HG02938 (cell line): ENCODE data around the gene INSIG1.

Source experiments
- ATAC-seq: cut with Tn5 transposase; IDR thresholded peaks from one replicate; pipeline ENCODE4 v1.9.1; 2021; ENCODE audit warnings: mild to moderate bottlenecking, moderate library complexity; ENCODE audit not compliant: unreplicated experiment

Gene INSIG1

DNA sequence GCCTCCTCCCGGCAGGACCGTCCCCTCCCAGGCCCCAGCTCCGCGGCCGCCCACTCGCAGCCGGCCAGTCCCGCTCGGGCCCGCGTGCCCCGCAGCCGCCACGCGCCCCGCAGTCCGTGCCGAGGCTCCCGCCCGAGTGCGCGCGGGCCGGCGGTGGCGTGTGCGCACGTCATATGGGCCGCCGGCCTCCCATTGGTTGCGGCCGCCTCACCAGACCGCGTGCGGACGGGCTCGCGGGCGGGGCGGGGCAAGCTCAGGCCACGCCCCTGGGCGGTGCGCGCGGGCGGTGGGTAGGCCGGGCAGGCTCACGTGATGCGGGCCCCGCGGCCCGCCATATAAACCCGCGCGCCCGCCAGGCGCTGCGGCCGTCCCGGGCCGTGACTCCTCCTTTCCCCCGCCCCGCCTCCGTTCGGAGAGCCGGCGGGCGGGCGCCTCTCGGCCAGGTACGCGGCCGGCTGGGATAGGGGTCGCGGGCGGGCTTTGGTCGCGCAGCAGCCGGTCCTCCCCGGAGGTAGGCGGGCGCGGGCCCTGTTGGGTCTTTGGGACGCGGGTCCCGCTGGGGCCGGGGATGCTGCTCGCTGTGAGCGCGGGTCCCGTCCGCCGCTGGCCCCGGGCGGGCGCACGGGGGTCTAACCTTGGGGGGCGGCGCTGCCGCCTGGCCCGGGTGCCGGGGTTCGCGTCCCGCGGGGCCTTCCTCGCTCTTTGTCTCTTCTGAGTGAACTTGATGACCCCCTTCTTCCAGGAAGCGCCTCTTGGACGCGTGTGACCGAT lies at the start of gene INSIG1:
Gene INSIG1 (plus strand): TSS at position 362 of the 771 bp plus-strand sequence. CDS start 408 bp downstream, at position 770.
- peak; percentile 45 for ATAC-seq

DNA sequence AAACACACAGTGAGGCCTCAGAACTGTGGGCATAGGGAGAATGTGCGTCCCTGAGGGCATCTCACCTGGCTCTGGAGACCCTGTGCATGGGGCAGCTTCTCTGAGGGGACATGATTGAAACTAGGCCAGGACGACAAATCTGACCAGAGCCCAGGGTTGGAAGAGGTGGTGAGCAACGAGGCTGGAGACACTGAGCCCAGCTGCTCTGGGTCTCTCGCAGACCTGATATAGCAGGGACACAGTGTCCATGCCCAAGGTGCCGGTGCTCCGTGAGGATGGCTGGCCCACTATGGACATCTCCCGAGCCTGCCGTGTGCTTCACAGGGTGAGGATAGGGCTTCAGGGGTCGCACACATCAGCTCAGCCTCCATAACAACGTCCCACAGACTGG lies 49.3 kb upstream of the INSIG1 start:
- no peak for ATAC-seq

DNA sequence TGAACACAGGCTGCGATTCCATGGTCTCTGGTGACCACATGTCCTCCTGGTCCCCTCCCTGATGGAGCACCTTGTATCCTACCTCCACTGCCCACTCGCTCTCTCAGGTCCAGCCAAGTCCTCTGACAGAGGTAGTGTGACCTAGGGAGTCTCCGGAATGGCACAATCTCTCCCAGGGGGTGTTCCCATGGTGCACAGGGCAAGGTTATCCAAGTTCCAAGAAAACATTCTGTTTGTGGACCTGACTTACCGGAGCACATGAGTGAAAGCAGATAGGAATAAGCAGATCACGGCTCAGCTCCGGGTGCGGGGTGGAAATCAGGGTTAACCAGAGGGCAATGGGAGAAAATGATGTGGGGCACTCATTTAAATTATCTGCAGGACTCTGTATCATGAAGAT lies 45.8 kb upstream of the INSIG1 start:
- no peak for ATAC-seq

DNA sequence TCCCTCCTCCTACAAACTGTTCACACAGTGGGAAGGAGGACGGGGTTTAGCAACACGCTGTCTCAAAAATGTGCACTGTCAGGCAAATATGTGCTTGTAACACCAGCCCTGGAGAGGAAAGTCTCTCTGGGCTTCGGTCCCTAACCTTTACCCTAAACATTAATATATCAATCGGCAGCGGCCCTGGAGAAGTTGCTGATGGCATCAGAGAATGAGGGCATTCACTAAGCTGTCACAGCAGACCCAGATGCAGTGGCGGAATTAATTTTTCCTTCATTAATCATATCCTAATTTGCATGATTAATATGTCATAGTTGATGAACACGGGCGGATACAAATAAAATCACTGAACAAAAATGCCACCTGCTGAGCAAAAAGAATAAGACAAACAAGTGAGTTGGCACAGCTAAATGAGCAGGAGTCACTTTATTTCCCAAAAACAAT lies 45.2 kb upstream of the INSIG1 start:
- no peak for ATAC-seq

DNA sequence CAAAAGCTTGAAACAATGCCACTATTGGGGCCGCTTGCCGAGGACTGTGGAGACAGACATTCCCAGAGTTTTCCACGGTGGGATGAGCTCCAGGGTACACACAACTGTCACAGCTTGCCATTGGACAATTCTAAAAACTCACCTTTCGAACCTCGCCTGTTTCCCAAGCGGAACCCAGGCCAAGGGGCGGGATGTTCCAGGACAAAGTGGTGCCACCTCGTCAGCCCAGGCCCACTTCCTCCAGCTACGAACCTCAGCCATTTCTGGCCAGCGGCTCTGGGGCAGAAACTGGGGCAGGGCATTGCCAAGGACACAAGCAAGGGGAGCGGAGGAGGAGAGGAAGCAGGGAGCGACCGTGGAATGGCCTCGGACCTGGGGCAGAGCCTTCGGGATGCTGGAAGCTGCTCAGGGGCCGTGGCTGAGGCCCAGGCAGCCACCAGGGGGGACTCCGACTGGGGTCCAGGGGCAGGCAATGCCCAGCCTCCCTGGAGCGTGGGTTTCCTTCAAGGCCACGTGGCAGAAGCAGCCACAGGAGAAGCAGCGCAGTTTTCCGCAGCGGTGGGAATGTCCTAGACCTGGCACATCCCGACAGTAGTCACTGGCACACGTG lies 44.7 kb upstream of the INSIG1 start:
- no peak for ATAC-seq

DNA sequence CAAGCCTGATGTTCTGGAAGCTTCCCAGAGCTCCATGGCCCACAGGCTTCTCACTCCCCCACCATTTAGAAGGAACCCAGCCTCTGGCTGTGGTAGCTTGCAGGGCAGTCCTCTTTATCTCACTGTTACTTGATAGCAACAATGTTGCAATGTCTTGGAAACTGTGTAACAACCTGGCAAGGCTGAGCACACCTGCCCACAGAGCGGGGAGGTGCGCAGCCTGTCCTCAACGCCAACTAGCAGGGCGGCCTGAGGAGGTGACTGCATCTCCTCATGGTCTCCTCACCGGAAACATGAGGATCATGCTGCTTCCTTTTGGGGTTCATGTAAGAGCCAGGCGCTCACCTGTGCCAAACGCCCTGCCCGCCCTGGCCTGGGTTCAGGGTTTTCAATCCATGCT lies 43.7 kb upstream of the INSIG1 start:
- ATAC-seq = no peak

DNA sequence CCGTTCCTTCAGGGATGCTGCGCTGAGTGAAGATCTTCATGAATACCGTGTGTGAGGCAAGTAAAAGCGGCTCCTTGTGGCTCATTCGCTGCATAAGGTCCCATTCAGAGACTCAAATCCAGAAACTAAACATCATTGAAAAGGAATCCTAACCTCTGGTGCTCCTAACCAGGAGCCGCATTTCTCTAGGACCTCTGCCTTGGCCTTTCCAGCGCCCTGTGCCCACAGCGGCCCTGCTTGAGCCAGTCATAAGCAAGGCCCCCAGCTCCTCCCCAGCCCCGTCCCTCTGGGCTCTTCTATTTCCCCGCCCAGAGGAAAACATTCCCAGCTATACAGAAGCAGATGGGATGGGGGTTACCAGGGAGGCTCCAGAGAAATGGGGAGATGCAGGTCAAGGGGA lies 42.6 kb upstream of the INSIG1 start:
- no peak for ATAC-seq

DNA sequence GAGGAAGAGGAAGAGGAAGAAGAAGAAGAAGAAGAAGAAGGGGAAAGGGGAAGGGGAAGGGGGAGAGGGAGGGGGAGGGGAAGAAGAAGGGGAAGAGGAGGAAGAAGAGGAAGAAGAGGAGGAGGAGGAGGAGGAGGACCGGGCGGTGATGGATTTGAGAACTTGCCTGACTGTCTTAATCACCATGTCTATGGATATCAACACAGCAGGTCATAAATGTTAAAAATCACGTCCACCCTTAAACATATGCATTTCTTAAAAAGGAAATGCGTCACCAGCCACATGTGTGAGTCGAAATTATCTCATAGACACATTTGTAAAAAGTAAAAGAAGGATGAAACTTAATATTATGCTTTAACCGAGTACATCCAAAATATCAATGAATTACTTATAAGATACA lies 42.1 kb upstream of the INSIG1 start:
- ATAC-seq = no peak

DNA sequence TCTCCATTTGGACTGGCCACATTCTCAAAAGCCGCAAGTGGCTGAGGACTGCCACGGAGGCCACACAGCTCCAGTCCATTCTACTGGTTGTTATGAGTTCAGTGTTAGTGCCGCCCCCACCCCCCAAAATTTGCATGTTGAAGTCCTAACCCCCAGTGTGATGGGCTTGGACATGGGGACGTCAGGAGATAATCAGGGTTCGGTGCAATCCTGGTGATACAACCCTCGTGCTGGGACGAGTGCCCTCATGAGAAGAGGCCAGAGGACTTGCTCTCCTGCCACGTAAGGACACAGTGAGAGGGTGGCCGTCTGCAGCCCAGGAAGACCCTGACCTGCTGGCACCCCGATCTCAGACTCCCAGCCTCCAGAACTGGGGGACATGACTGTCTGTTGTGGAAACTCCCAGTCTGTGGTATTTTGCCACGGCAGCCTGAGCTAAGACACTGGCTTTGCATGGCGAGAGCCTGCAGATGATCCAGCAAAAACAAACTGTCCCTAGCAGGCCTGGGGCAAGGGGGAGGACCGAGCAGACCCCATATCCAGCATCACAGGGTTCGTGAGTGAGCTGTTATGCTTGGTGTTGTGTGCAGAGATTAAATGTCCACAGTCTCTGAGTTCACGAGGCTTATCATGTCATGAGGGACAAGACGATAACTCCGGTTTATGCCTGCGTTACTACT lies 41.5 kb upstream of the INSIG1 start:
- no peak for ATAC-seq

DNA sequence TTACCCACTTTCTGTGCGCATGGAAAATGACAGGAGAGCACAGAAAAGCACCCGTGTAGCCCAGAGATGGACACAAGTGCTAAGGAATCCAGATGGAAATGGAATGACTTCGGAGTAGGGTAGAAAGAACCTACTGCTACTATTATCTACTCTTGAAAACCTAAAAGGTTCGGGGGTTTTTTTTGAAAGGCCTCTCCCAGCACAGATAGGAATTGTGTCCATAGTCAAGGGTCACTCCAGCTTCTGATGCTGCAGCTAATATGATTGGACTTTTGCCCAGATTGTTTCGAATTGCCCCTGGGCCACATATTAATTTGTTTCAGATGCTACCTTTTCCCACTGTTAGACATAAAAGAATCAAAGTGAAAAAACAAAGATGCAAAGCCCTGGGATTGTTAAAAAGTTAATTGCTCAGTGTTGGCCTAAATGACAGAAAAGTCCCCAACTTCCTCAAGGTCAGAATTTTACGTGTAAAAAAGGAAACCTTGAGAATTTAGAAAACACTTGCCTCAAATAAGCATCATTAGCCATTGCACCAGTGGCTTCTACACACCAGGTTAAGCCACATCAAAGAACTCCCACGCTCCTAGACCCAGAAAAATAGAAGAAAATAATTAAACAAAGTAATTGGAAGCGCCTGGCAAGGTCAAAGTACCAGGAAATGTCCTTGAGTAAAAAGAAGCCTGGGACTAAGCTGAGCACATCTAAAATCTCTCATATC lies 40.8 kb upstream of the INSIG1 start:
- ATAC-seq = no peak

DNA sequence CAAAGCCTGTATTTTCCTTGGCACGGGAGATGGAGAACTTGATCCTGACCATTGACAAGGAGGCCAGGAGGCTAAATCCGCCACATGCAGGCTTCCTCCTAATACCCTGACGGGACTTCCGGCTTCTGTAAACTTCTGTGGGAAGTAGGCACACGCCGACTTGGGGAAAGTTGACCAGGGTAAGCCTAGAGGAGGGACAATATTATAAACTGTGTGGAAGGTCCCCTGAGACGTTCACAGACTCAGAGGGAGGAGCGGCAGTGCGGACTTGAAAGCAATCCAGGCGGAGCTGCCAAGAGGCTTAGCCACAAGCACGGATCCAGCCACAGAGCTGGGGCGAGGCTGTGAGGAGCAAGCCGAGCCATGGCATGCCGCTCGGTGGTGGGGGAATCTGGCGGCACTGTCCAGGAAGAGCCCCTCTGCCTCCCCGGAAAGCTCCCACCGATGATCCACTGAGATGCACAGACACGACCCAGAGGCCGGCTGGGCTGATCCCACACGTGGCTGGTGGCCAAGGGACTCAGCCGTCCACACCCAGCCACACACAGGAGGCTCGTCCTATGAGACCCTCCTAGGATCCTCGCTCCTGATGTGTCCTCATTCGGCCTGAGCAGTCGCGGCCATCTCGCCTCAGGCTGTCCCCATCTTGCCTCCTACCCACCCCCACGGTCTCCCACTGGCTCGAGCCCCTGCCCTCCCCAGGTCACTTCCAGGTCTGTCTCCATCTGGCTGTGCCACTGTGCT lies 40.0 kb upstream of the INSIG1 start:
- no peak for ATAC-seq

DNA sequence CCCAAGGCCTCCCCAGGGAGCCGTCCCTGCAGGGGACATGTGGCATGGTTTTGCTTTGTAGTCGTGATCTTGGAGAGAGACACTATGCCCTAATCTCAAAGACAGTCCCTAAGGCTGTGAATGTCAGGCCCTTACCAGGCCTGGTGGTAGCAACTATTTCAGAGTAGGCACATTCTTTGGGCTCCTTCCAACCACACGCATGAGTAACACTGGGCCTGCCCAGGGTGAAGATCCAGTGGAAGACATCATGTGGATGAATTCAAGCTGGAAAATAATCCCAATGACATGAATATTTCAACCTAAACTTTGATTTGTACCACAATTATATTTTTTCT lies 39.5 kb upstream of the INSIG1 start:
- ATAC-seq = no peak

DNA sequence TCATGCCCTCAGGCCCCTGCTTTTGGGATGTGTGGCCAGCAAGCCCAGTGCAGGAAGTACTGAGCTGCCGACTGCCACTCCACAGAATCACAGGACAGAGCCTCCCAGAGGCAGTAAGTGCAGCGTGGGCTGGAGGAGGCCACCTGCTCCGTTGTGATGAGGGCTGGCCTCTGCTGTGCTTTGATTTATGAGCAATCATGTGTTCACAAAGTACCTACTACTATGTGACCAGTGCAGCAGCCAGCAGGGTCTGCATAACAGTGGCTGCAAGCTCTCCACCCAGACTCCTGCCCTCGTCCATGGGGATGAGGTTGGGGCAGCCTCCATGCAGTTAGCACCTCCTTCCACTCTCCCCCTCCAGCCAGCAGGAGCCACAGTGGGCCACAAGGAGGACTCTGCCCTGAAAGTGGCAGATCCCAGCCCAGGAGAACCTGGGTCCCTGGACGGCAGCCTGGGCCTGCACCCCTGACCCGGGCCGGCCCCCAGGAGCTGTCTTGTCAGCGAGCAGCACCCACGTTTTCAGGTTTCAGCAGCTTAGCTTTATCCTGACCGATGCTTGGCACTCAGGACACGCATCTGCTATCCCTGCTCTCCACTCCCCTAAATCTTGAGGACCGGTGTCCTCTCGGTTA lies 37.7 kb upstream of the INSIG1 start:
- no peak for ATAC-seq

DNA sequence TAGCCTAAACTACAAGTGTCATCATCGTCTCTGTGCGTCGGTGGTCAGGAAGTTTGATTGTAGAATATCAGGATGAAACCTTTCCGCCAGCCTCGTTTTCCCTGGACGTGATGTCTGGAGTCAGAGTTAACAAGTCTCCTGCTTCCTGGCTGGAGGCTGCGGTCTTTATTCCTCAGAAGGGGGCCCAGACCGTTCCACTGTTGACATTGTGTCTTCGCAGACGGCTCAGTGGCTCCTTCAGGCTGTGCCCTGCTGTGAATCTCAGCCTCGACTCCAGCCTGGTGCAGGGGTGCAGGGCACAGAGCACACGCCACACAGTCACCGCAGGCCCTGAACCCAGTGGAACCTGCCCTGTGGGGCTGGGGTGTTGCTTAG lies 37.2 kb upstream of the INSIG1 start:
- ATAC-seq = no peak

DNA sequence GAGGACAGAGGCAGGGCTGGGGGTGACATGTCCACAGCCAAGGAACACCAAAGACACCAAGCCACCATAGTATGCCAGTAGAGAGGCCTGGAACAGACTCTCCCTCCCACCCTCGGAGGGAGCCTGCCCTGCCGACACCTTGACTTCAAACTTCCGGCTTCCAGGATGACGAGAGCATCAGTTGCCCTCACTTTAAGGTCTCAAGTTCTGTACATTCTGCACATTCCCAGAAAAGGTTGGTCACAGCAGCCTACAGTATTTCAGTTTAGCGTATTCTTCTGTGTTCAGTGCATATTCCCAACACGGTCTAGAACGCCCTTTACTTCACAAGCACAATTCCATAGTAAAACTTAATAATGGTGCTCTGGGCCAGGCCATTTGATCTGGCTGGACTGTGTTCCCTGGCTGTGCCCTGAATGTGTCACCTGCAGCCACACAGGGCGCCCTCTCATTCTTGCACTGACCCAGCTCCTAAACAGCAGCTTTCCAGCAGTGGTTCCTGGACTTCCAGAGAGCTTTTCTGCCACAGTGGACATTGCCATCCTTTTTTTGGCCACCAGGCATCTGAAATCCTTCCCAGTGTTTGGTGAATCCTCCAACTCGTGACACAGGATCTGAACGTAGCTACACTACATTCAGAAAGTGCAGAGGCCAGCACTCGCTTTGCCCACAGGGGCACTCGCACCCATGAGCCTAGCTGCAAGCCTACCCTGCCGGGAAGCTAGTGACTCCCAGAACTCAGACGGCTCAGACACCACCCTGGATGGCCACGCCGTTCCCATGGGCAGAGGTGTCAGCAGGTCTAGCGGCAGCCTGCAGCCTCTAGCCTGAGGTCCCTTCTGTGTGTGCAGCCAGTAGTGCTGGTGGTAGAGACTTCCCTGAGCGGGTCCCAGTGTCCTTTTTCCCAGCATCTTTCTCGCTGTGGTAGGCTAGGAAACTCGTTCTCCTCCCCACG lies 36.4 kb upstream of the INSIG1 start:
- no peak for ATAC-seq

DNA sequence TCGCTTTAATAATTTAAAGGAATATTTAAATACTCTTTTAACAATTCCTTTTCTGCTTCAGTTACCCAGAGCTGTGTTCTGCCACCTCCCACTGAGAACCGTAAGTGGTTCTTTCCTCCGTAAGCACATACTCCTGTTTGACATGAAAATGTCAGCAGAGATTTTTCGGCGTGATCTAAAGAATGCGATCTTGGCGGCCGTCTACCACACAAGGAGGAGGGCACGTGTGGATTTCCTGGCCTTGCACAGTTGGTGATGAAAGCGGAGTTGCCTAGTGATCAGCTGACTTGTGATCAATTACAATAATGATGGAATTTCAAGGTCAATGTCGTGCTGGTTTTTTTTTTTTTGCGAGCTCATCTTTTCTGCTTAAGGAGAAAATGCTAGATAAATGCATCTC lies 35.6 kb upstream of the INSIG1 start:
- no peak for ATAC-seq

DNA sequence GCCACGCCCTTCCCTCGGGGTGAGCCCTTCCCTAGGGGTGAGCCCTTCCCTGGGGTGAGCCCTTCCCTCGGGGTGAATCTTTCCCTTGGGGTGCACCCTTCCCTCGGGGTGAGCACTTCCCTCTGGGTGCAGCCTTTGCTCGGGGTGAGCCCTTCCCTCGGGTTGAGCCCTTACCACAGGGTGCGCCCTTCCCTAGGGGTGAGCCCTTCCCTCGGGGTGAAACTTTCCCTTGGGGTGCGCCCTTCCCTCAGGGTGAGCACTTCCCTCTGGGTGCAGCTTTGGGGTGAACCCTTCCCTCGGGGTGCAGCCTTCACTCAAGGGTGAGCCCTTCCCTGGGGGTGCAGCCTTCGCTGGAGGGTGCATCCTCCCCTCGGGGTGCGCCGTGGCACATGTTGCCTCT lies 34.6 kb upstream of the INSIG1 start:
- no peak for ATAC-seq

DNA sequence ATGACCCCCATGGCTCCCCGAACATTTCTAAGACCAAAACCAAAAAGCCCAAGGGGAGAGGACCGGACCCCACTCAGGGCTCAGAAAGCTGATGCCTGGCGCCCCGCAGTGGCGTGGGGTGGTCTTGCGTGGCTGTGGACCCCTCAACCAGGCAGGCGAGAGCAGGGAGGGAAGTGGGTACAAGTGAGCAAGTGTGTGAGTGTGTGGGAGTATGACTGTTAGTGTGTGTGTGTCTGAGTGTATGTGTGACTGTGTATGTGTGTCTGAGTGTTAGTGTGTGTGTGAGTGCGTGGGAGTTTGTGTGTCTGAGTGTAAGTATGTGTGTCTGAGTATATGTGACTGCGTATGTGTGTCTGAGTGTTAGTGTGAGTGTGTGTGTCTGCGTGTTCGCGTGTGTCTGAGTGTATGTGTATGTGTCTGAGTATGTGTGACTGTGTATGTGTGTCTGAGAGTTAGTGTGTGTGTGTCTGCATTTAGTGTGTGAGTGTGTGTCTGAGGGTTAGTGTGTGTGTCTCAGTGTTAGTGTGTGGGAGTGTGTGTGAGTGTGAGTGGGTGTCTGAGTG lies 34.0 kb upstream of the INSIG1 start:
- ATAC-seq = no peak

DNA sequence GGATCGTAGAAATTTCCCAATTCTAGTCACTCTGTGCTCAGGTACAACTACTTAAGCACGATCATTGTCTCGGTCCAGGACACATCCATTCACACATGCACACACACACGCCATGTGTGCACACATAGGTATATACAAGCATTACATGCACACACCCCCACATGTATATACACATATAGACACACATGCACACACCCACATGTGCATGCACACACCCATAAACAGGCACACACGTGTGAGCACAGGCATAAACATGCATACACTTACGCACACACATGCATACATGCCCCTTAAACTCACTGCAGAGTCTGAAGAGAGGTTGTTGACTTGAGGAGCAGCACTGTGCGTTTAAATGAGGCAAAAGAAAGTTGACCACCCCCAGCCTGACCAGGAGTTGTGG lies 32.5 kb upstream of the INSIG1 start:
- no peak for ATAC-seq
